HepG2 (cell line): ENCODE measurements around the gene DAAM1. TPM values are rescaled to one million over a fixed set of nuclear protein-coding genes. Genes with fewer than 3 reads are reported as not detected.

ENCODE experiments used
- ARNTL ChIP-seq: sonication (generic); formaldehyde crosslinking; IDR thresholded peaks from 2 replicates; pipeline ENCODE4 v1.4.0; 2020; ENCODE audit warnings: mild to moderate bottlenecking, missing genetic modification reagents
- CREM ChIP-seq, 2 experiments: sonication (generic) in 1 of 2; formaldehyde crosslinking in 1 of 2; IDR thresholded peaks; 2 replicates each; pipeline versions ENCODE4 v1.4.0 to v1.6.1; 2016 to 2020; ENCODE audit warnings: antibody characterized with exemption in 1 of 2, mild to moderate bottlenecking in 1 of 2, missing genetic modification reagents in 1 of 2
- EP300 ChIP-seq, 3 experiments: sonication (generic) in 1 of 3; formaldehyde crosslinking in 1 of 3; IDR thresholded peaks; 2 replicates each; pipeline versions ENCODE4 v1.5.1 to v1.6.1; 2011 to 2020; ENCODE audit warnings: low read depth in 2 of 3, low read length in 2 of 3, borderline replicate concordance in 1 of 3, improper control_type of control experiment in 1 of 3, mild to moderate bottlenecking in 1 of 3, missing genetic modification reagents in 1 of 3, moderate library complexity in 1 of 3
- GFI1 ChIP-seq: sonication (generic); formaldehyde crosslinking; IDR thresholded peaks from 2 replicates; pipeline ENCODE4 v1.5.0; 2020; ENCODE audit warnings: missing genetic modification reagents, mild to moderate bottlenecking, borderline replicate concordance
- HDAC6 ChIP-seq: fragments of 200-600 bp; sonication (generic); IDR thresholded peaks from 2 replicates; pipeline ENCODE4 v1.7.0; 2017; ENCODE audit warnings: mild to moderate bottlenecking, antibody characterized with exemption, low read length, low read depth
- NCOA2 ChIP-seq: sonication (generic); formaldehyde crosslinking; IDR thresholded peaks from 2 replicates; pipeline ENCODE4 v1.8.0; 2022; ENCODE audit warnings: inconsistent platforms
- NFIC ChIP-seq: IDR thresholded peaks from 2 replicates; pipeline ENCODE4 v1.6.1; 2012; ENCODE audit warnings: mild to moderate bottlenecking, low read length, inconsistent platforms
- NR2F6 ChIP-seq, 2 experiments: IDR thresholded peaks; 2 replicates each; pipeline ENCODE4 v1.6.1; 2016; ENCODE audit warnings: antibody characterized with exemption in 1 of 2, mild to moderate bottlenecking in 1 of 2
- SAFB2 ChIP-seq: sonication (generic); formaldehyde crosslinking; IDR thresholded peaks from 2 replicates; pipeline ENCODE4 v1.5.1; 2020; ENCODE audit warnings: missing genetic modification reagents, low read depth, mild to moderate bottlenecking, borderline replicate concordance
- TBX2 ChIP-seq: sonication (generic); formaldehyde crosslinking; IDR thresholded peaks from 2 replicates; pipeline ENCODE4 v1.5.0; 2020; ENCODE audit warnings: missing genetic modification reagents, mild to moderate bottlenecking, borderline replicate concordance
- TCF7 ChIP-seq: sonication (generic); IDR thresholded peaks from 2 replicates; pipeline ENCODE4 v1.6.1; 2016; ENCODE audit warnings: antibody characterized with exemption, low read depth
- ZNF782 ChIP-seq: sonication (generic); formaldehyde crosslinking; IDR thresholded peaks from 2 replicates; pipeline ENCODE4 v1.4.0; 2020; ENCODE audit warnings: missing genetic modification reagents, mild to moderate bottlenecking, borderline replicate concordance
- polyA plus RNA-seq, 8 experiments: library from polyadenylated mRNA; depleted of rRNA in 3 of 8; stranded (reverse) in 7 of 8; unstranded in 1 of 8; fragments of >200 nt; fragmentation: Illumina TruSeq in 4 of 8; extraction: Trizol in 4 of 8; gene quantifications; 2 replicates each; pipeline versions ENCODE4 v1.2.1 to v1.2.3, GENCODE V29; 2011 to 2016; ENCODE audit warnings: low read depth in 4 of 8, missing spikeins in 1 of 8, mixed read lengths in 1 of 8; ENCODE audit not compliant: insufficient read depth in 1 of 8
- total RNA-seq, 5 experiments: library from RNA; depleted of rRNA; stranded (reverse); fragments of >200 nt; fragmentation: Illumina TruSeq; extraction: Trizol; gene quantifications; 2 replicates each; pipeline ENCODE4 v1.2.3, GENCODE V29; 2016; ENCODE audit warnings: low read depth in 1 of 5
- TF ChIP-seq, protein P1 (sequence below): IDR thresholded peaks from 2 replicates; pipeline ENCODE4 v1.6.1; 2016; ENCODE audit warnings: low read depth
- TF ChIP-seq, protein P2 (sequence below): sonication (generic); IDR thresholded peaks from 2 replicates; pipeline ENCODE4 v1.6.1; 2016; ENCODE audit warnings: low read depth, borderline replicate concordance
- TF ChIP-seq, protein P3 (sequence below): sonication (generic); formaldehyde crosslinking; conservative IDR thresholded peaks from 2 replicates; pipeline ENCODE4 v1.4.0; 2020; ENCODE audit warnings: mild to moderate bottlenecking, missing genetic modification reagents, moderate library complexity

Gene DAAM1
- total and polyA plus RNA-seq, 2 of the 13 experiments (the other 11 are each of a cell fraction or from before 2014, with no cell fraction given) = 10.9 to 24.5 TPM

DNA sequence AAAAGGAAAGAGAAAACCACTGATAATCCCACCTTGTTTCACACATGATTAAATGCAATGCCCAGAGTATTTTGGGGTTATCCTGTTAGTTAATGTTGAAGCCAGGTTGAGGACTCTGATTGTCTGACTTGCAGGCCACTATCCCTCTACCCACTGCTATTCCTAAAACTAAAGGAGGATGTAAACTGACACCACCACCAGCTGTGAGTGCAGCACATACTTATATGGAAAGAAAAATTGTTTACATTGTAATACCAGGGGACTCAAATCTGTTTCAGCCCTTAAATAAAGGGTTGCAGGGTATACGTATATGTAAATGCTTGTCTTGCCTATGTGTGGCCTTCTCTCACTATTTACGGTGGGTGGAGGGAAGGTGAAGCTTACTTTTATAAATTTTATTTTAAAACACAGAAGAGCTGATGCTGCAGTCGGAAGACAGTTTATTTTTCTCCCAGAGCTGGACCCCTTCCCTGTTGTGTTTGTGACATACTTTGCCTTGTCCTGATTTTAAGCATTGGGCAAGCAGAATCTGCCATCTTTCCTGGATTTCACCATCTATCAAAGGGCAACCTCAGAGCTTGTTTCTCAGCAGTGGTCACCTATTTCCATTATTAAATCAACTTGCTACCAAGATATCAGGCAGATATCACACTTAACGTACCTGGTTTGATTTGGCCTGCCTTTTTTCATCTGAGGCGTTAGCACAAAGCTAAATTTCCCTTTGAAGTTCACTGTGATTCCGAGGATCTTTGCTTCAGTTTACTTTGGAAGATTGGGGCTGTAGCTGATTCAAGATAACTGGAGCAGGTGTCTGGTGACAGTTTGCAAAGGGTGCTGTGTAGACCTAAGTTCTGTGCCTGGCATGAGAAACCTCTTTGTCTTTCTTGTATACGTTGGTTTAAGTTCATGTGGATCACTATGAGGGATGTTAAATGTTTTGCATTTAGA, 25.2 kb downstream of the DAAM1 start (continued):
- TF ChIP-seq EP300 (IDR thresholded peaks at IDR 0.05; ENCODE audit: low read depth in 2 of 2, low read length in 2 of 2) (peak in 1 of 2 experiments; percentile 52; a peak in 1 of 4 replicates), EP300 (CRISPR knock-in tag; IDR thresholded peaks at IDR 0.05; ENCODE audit: borderline replicate concordance) (no peak), NR2F6 (IDR thresholded peaks at IDR 0.05) (no peak), NR2F6 (CRISPR knock-in tag; IDR thresholded peaks at IDR 0.05) (0 out of 2 replicates have a peak, but pooled peaks have one; percentile 7), CREM (IDR thresholded peaks at IDR 0.05) (peak; percentile 30; the same call in 1 of the 2 replicates), CREM (CRISPR knock-in tag; IDR thresholded peaks at IDR 0.05) (no peak), TCF7 (peak; percentile 62), NFIC (peak; percentile 37; the same call in 1 of the 2 replicates), ZNF782 (no peak), NCOA2 (CRISPR knock-in tag) (peak; percentile 46; the same call in 1 of the 2 replicates), GFI1 (CRISPR knock-in tag) (peak; percentile 92), TBX2 (CRISPR knock-in tag) (peak; percentile 16; the same call in 1 of the 2 replicates), SAFB2 (CRISPR knock-in tag) (no peak), ARNTL (CRISPR knock-in tag) (no peak), HDAC6 (no peak)
- TF ChIP-seq, protein P1, sequence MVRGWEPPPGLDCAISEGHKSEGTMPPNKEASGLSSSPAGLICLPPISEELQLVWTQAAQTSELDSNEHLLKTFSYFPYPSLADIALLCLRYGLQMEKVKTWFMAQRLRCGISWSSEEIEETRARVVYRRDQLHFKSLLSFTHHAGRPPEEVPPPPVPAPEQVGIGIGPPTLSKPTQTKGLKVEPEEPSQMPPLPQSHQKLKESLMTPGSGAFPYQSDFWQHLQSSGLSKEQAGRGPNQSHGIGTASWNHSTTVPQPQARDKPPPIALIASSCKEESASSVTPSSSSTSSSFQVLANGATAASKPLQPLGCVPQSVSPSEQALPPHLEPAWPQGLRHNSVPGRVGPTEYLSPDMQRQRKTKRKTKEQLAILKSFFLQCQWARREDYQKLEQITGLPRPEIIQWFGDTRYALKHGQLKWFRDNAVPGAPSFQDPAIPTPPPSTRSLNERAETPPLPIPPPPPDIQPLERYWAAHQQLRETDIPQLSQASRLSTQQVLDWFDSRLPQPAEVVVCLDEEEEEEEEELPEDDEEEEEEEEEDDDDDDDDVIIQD (CRISPR knock-in tag) = no peak
- TF ChIP-seq, protein P2, sequence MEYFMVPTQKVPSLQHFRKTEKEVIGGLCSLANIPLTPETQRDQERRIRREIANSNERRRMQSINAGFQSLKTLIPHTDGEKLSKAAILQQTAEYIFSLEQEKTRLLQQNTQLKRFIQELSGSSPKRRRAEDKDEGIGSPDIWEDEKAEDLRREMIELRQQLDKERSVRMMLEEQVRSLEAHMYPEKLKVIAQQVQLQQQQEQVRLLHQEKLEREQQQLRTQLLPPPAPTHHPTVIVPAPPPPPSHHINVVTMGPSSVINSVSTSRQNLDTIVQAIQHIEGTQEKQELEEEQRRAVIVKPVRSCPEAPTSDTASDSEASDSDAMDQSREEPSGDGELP = peak; percentile 74
- TF ChIP-seq, protein P3, sequence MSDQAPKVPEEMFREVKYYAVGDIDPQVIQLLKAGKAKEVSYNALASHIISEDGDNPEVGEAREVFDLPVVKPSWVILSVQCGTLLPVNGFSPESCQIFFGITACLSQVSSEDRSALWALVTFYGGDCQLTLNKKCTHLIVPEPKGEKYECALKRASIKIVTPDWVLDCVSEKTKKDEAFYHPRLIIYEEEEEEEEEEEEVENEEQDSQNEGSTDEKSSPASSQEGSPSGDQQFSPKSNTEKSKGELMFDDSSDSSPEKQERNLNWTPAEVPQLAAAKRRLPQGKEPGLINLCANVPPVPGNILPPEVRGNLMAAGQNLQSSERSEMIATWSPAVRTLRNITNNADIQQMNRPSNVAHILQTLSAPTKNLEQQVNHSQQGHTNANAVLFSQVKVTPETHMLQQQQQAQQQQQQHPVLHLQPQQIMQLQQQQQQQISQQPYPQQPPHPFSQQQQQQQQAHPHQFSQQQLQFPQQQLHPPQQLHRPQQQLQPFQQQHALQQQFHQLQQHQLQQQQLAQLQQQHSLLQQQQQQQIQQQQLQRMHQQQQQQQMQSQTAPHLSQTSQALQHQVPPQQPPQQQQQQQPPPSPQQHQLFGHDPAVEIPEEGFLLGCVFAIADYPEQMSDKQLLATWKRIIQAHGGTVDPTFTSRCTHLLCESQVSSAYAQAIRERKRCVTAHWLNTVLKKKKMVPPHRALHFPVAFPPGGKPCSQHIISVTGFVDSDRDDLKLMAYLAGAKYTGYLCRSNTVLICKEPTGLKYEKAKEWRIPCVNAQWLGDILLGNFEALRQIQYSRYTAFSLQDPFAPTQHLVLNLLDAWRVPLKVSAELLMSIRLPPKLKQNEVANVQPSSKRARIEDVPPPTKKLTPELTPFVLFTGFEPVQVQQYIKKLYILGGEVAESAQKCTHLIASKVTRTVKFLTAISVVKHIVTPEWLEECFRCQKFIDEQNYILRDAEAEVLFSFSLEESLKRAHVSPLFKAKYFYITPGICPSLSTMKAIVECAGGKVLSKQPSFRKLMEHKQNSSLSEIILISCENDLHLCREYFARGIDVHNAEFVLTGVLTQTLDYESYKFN (CRISPR knock-in tag) = peak; percentile 47; the same call in 1 of the 2 replicates
